ENCODE data around the gene SOX9. TPM values are rescaled to one million over a fixed set of nuclear protein-coding genes. Genes with fewer than 3 reads are reported as not detected.

SOX9 gene
- total and polyA plus RNA-seq, 9 of the 15 experiments (the other 6 are each of a cell fraction or from before 2014, with no cell fraction given): 0.04 TPM; not detected in 8

DNA sequence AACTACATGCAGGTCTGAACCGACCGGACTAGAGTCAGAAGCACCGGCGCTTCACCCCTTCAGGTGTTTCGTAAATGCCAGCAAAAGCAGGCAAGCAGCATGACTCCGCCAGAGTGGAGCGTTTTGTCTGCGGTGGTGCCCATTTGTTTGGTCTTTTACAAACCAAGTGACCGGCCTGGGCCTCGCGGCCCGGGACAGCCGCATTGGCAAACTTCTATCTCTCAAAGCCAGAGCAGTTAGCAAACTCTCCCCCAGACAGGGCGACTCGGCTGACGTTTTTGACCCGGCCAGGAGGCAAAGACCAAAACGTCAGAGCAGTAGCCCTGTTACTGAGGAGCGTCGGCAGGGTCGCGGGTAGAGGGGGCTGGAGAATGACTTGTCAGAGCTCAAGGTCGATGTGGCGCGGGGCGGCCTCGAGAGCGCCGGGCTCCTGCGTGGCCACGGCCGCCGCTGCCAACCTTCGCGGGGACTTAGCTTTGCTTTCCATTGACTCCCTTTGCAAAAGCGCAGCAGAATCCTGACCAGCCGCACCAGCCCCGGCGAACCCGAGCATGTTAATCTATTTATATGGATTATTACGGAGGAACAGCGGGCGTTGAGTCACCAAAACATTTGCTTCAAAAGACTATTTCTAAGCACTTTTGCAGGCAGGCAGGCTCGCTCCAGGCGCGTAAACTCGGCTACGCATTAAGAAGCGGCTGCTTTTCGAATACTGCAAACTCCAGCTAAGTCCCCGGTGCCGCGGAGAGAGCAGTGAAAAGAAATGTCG lies 763 bp upstream of the SOX9 start:
- Histone ChIP-seq H2AFZ (ENCODE audit: low read depth, low read length) (no peak overlapping the region), H3K4me3 (no peak overlapping the region), H3K9me3 (replicated peaks; ENCODE audit: control insufficient read depth, insufficient read depth, low read depth, low read length) (no peaks in the 10 kb centered on the region), H3K4me2 (ENCODE audit: insufficient read depth, low read length) (no peak overlapping the region), H3K9ac (ENCODE audit: insufficient read depth in 1 of 2, low read depth in 2 of 2, low read length in 2 of 2) (no peak overlapping the region), H4K20me1 (replicated peaks; ENCODE audit: control insufficient read depth, insufficient read depth, low read length) (no peaks in the 10 kb centered on the region), H3K27me3 (ENCODE audit: control insufficient read depth in 2 of 2, insufficient read depth in 2 of 2, low read length in 2 of 2) (peaks cover 0 to 22% of the 10 kb centered on the region in 2 experiments; a peak in 2 of 5 replicates), H3K27ac (ENCODE audit: extremely low read depth, low read depth, low read length) (no peak overlapping the region), H3K4me1 (replicated peaks in 1 of 2; ENCODE audit: control insufficient read depth in 2 of 2, insufficient read depth in 2 of 2, low read length in 2 of 2) (peaks cover 0 to 5% of the 10 kb centered on the region in 2 experiments; a peak in 1 of 5 replicates), H3K36me3 (ENCODE audit: control insufficient read depth, insufficient read depth, low read length) (no peaks in the 10 kb centered on the region), H3K9me1 (ENCODE audit: control insufficient read depth, insufficient read depth, low read length) (no peaks in the 10 kb centered on the region), H3K79me2 (ENCODE audit: control insufficient read depth, insufficient read depth, low read length) (no peaks in the 10 kb centered on the region)
- WGBS (ENCODE audit: insufficient coverage, low coverage, missing lambda C conversion rate): 10% methylated on average over 54 of the region's 54 CpGs
- ATAC-seq (no peak), FAIRE-seq (no peak), DNase-seq (ENCODE audit: extremely low read depth in 1 of 4, low spot score in 3 of 4) (no peak)
- TF ChIP-seq MTA2 (IDR thresholded peaks at IDR 0.05; ENCODE audit: low read depth): no peak
- TF ChIP-seq ZNF75A (CRISPR knock-in tag; IDR thresholded peaks at IDR 0.05): no peak
- TF ChIP-seq RBM22 (IDR thresholded peaks at IDR 0.05; ENCODE audit: low read depth, low read length, poor library complexity, severe bottlenecking): no peak
- no peak for TF ChIP-seq CREBBP (IDR thresholded peaks at IDR 0.05; ENCODE audit: low read depth, low read length)
- TF ChIP-seq GTF2A2 (tag; IDR thresholded peaks at IDR 0.05): no peak
- TF ChIP-seq MTA1 (IDR thresholded peaks at IDR 0.05; ENCODE audit: borderline replicate concordance): no peak
- TF ChIP-seq TAF7 (tag; IDR thresholded peaks at IDR 0.05): no peak
- TF ChIP-seq ZNF76 (CRISPR knock-in tag; IDR thresholded peaks at IDR 0.05; ENCODE audit: borderline replicate concordance): no peak
- ChIA-PET CTCF (ENCODE audit: low intra/inter-chr PET ratio) (no interaction called here), POLR2A (no interaction called here)
- in situ Hi-C loops (cut with MboI) (no loop called here), intact Hi-C loops (cut with micrococcal nuclease) (no loop called here)
- BruUV-seq (replicated peaks): no TSS peak

Data from K562 (cell line).